HG03103 (cell line): ENCODE results near the gene PDGFRA.
"Not testable (repeated sequence)": the region's sequence is repeated elsewhere in the genome, so short reads cannot be mapped to it uniquely, and the experiment has no call there.

ENCODE experiments used
- ATAC-seq: cut with Tn5 transposase; IDR thresholded peaks from one replicate; pipeline ENCODE4 v1.9.1; 2021; ENCODE audit warnings: low read depth; ENCODE audit not compliant: unreplicated experiment

PDGFRA gene

GRCh38 chr4:54227256-54228055 is 1.6 kb upstream of the PDGFRA start:
- no peak for ATAC-seq

GRCh38 chr4:54228056-54228527 is 1.0 kb upstream of the PDGFRA start:
- no peak for ATAC-seq

- ATAC-seq, result no peak
These were observed 547 bp upstream of the PDGFRA start for GRCh38 chr4:54228546-54228945.

- no peak for ATAC-seq
These were observed 764 bp downstream of the PDGFRA start for GRCh38 chr4:54229631-54230483.

- no peak for ATAC-seq
These were observed 1.7 kb downstream of the PDGFRA start for GRCh38 chr4:54230484-54231418.

GRCh38 chr4:54231419-54231767 is 2.3 kb downstream of the PDGFRA start:
- no peak for ATAC-seq

- no peak for ATAC-seq
These were observed 2.9 kb downstream of the PDGFRA start for GRCh38 chr4:54231768-54232688.

- peak; percentile 86 for ATAC-seq
These were observed 4.2 kb downstream of the PDGFRA start for GRCh38 chr4:54233277-54233696.

- peak; percentile 5 for ATAC-seq
These were observed 4.8 kb downstream of the PDGFRA start for GRCh38 chr4:54233697-54234496.

- no peak for ATAC-seq
These were observed 5.6 kb downstream of the PDGFRA start for GRCh38 chr4:54234497-54235205.

- ATAC-seq, result not testable (repeated sequence)
These were observed 7.2 kb downstream of the PDGFRA start for GRCh38 chr4:54236316-54236715.

- no peak for ATAC-seq
These were observed 8.7 kb downstream of the PDGFRA start for GRCh38 chr4:54237770-54238169.

GRCh38 chr4:54238389-54238788 is 9.3 kb downstream of the PDGFRA start:
- no peak for ATAC-seq

- not testable (repeated sequence) for ATAC-seq
These were observed 12.3 kb downstream of the PDGFRA start for GRCh38 chr4:54241268-54241823.

- ATAC-seq, result not testable (repeated sequence)
These were observed 14.4 kb downstream of the PDGFRA start for GRCh38 chr4:54243541-54243940.

- ATAC-seq, result not testable (repeated sequence)
These were observed 23.2 kb downstream of the PDGFRA start for GRCh38 chr4:54252312-54252711.

- ATAC-seq, result no peak
These were observed 25.2 kb downstream of the PDGFRA start for GRCh38 chr4:54254116-54254914.
